ENCODE results near the gene LOXL1.

The LOXL1 gene

GRCh38 chr15:73915082-73915481 lies 11.2 kb upstream of the LOXL1 start:
- TF ChIP-seq, protein P1, sequence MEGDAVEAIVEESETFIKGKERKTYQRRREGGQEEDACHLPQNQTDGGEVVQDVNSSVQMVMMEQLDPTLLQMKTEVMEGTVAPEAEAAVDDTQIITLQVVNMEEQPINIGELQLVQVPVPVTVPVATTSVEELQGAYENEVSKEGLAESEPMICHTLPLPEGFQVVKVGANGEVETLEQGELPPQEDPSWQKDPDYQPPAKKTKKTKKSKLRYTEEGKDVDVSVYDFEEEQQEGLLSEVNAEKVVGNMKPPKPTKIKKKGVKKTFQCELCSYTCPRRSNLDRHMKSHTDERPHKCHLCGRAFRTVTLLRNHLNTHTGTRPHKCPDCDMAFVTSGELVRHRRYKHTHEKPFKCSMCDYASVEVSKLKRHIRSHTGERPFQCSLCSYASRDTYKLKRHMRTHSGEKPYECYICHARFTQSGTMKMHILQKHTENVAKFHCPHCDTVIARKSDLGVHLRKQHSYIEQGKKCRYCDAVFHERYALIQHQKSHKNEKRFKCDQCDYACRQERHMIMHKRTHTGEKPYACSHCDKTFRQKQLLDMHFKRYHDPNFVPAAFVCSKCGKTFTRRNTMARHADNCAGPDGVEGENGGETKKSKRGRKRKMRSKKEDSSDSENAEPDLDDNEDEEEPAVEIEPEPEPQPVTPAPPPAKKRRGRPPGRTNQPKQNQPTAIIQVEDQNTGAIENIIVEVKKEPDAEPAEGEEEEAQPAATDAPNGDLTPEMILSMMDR (IDR thresholded peaks at IDR 0.05; ENCODE audit: insufficient read depth, low read depth, low read length, missing control alignments): no peak
- H3K4me3 ChIP-seq (ENCODE audit: low read length): no peak overlapping the region
- no peak for DNase-seq (ENCODE audit: low read depth)

GRCh38 chr15:73918784-73919183 lies 7.5 kb upstream of the LOXL1 start:
- H3K4me3 ChIP-seq (ENCODE audit: low read length): no peak overlapping the region
- no peak for DNase-seq (ENCODE audit: low read depth)
- TF ChIP-seq, protein P1 (IDR thresholded peaks at IDR 0.05; ENCODE audit: insufficient read depth, low read depth, low read length, missing control alignments): no peak

GRCh38 chr15:73919706-73920105 lies 6.6 kb upstream of the LOXL1 start:
- TF ChIP-seq, protein P1 (IDR thresholded peaks at IDR 0.05; ENCODE audit: insufficient read depth, low read depth, low read length, missing control alignments): no peak
- no peak overlapping the region for H3K4me3 ChIP-seq (ENCODE audit: low read length)
- no peak for DNase-seq (ENCODE audit: low read depth)

- TF ChIP-seq, protein P1 (IDR thresholded peaks at IDR 0.05; ENCODE audit: insufficient read depth, low read depth, low read length, missing control alignments): no peak
- DNase-seq (ENCODE audit: low read depth): no peak
- H3K4me3 ChIP-seq (ENCODE audit: low read length): no peak overlapping the region
These were observed 4.9 kb upstream of the LOXL1 start for GRCh38 chr15:73921254-73921925.

DNA sequence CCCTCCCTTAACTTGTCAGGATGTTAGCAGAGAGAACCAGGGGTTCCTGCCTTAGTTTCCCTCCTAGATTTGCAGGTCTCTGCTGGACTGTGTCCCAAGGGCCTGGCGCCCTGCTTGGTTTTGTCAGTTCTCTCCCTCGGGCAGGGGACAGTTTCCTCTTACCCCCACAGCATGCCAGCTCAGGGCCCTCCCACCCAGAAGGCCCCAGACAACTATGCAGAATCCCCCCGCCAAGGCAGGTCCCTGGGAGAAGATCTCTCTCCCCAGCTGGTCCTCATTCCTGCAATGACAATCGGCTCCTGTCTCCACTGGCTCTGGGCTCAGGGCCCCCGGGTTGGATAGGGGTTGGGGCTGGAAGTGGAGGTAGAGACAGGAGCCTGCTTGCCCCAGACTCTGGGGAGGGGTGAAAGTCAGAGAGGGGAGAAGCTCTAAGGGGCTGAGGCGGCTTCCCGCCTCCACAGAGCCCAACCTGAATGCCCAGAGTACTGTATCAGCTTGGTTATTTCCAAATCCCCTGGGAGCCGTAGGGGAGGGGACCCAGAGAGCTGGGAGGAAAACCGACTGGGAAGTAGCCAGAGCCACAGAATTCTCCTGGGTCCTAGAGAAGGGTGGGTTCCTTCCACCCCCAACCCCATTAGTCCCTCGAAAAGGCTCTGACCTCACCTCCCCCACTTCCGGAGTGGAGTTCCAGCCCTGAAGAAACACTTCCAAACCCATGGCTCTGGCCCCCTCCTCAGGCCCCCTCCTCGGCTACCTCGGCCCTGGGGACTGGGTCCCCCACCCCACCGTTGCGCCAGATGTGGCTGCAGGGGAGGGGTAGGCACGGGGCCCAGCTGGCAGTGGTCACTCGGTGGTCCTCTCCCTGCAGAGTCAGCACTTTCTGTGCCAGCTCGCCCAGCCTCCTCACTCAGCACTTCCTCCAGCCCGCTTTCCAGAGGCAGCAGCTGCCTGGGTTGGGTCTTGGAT lies 3.8 kb upstream of the LOXL1 start:
- TF ChIP-seq, protein P1 (IDR thresholded peaks at IDR 0.05; ENCODE audit: insufficient read depth, low read depth, low read length, missing control alignments): no peak
- H3K4me3 ChIP-seq (ENCODE audit: low read length): no peak overlapping the region
- DNase-seq (ENCODE audit: low read depth): no peak

DNA sequence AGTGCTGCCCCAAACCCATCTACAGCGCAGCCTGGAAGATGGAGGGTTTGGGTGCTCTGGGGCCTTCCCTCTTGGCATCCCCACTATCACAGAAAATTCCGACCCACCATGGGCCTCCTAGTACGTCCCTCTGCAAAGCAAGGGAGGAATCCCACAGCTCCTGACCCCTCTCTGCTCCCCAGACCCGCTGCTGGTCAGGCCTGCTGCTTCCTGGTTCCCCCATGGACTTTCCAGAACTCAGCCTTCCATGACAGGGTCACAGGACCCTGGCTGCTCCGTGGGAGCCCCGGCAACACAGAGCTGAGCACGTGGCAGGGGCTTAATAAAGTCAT lies 3.1 kb upstream of the LOXL1 start:
- TF ChIP-seq, protein P1 (IDR thresholded peaks at IDR 0.05; ENCODE audit: insufficient read depth, low read depth, low read length, missing control alignments): no peak
- H3K4me3 ChIP-seq (ENCODE audit: low read length): no peak overlapping the region
- no peak for DNase-seq (ENCODE audit: low read depth)

Measured in epithelial cell of esophagus (primary cell).